Epithelial cell of esophagus (primary cell): ENCODE data around the gene ANO3.

ENCODE experiments used
- DNase-seq: peaks from one replicate; pipeline ENCODE4 v3.0.0; 2010; ENCODE audit warnings: low read depth
- H3K4me3 ChIP-seq: 2 replicates; pipeline ENCODE4 v1.5.1; 2011; ENCODE audit warnings: mild to moderate bottlenecking, low read length, control low read depth
- TF ChIP-seq, protein P1 (sequence below): IDR thresholded peaks from 2 replicates; pipeline ENCODE4 v1.5.1; 2011; ENCODE audit warnings: low read depth, mild to moderate bottlenecking, low read length, control low read depth, inconsistent platforms; ENCODE audit not compliant: insufficient read depth; ENCODE audit errors: missing control alignments

The ANO3 gene

DNA sequence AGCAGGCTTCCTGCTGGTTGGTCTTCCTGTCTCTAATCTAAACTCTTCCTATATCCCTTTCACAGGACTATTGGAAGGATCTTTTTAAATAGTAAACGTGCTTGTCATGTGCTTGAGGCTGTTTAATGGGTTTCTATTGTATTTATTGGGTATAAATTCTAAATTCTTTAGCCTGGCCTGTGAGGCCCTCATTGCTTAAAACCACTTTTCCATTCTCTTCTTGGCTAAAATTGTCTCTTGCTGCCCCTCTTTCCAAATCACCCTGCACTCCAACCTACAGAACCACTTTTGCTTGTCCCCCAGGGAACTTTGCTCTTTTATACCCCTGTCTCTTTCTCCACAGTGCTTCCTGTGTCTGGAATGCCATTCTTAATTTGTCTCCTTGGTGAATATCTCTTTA is 286.5 kb downstream of the ANO3 start:
- TF ChIP-seq, protein P1, sequence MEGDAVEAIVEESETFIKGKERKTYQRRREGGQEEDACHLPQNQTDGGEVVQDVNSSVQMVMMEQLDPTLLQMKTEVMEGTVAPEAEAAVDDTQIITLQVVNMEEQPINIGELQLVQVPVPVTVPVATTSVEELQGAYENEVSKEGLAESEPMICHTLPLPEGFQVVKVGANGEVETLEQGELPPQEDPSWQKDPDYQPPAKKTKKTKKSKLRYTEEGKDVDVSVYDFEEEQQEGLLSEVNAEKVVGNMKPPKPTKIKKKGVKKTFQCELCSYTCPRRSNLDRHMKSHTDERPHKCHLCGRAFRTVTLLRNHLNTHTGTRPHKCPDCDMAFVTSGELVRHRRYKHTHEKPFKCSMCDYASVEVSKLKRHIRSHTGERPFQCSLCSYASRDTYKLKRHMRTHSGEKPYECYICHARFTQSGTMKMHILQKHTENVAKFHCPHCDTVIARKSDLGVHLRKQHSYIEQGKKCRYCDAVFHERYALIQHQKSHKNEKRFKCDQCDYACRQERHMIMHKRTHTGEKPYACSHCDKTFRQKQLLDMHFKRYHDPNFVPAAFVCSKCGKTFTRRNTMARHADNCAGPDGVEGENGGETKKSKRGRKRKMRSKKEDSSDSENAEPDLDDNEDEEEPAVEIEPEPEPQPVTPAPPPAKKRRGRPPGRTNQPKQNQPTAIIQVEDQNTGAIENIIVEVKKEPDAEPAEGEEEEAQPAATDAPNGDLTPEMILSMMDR: no peak
- no peak for DNase-seq
- no peak overlapping the region for H3K4me3 ChIP-seq

DNA sequence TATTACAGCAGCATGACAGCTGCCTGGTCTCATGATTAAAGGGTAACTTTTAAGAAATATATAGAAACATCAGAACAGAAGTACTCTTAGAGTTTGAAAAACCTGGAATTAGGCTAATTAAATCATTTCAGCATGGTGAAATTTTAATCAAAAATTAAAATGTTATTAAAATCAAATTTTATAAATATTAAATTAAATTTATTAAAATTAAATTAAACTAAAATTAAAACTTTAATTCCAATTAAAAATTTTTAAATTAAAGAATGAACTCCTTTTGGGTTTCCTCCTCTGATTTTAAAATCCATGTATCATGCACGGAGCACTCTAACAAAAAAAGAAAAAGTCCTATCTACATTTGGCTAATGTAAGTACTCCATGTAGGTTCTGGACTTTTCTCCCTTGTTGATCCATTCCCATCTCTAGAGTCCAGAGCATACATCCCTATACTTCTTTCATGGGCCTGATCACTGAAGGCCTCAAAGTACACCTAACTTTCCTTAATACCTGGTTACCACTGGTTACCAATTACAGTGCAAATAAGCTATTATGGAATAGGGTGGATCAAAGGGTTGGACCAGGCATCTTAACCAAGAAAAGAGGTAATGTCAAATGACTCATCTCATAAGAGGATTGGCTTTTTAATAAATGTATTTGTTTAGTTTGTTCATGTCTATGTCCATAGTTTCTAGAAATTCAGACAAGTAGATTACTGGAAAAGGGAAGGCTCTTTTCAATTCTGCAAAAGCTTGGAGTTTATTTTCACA is 288.5 kb downstream of the ANO3 start:
- TF ChIP-seq, protein P1: no peak
- H3K4me3 ChIP-seq: no peak overlapping the region
- DNase-seq: peak; percentile 66

GRCh38 chr11:26621132-26621531 is 289.2 kb downstream of the ANO3 start:
- DNase-seq: peak; percentile 96
- no peak overlapping the region for H3K4me3 ChIP-seq
- TF ChIP-seq, protein P1: no peak

DNA sequence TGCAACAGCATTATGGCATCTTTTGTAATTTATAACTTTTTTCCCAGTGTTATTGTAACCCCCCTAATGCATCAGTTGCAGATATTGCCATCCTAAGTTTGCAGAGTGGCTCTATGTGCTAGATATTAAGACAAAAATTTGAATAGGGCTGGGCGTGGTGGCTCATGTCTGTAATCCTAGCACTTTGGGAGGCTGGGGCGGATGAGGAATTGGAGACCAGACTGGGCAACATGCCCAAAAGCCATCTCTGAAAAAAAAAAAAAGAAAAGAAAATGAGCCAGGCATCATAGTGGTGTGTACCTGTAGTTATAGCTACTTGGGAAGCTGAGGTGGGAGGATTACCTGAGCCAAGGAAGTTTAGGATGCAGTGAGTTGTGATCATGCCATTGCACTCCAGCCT is 290.3 kb downstream of the ANO3 start:
- H3K4me3 ChIP-seq: no peak overlapping the region
- DNase-seq: peak; percentile 47
- TF ChIP-seq, protein P1: no peak

DNA sequence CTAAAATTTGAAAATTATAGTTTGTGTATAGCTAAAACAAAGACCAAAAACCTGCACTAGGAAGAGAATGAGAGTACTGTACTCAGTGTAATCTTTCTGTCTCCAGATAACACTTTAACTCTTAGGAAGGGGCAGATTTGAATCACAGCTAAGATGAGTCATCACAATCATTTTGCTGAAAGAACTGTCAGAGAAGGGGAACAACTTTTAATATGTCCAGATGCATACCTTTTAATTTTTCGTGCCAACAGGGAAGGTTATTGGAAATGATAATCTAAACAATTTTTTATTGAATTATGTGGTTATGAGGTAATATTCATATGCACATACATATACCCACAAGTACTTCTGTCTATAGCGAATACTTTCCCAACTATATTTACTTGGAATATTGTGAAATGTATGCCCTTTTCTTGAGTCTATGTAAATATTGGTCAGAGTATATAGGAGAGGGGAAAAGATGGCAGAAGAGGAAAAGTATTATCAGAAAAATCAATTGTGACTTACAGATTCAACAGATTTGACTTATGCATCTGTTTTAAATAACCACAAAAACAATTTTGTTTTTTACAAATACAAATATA is 291.2 kb downstream of the ANO3 start:
- DNase-seq: peak; percentile 65
- no peak overlapping the region for H3K4me3 ChIP-seq
- TF ChIP-seq, protein P1: no peak

DNA sequence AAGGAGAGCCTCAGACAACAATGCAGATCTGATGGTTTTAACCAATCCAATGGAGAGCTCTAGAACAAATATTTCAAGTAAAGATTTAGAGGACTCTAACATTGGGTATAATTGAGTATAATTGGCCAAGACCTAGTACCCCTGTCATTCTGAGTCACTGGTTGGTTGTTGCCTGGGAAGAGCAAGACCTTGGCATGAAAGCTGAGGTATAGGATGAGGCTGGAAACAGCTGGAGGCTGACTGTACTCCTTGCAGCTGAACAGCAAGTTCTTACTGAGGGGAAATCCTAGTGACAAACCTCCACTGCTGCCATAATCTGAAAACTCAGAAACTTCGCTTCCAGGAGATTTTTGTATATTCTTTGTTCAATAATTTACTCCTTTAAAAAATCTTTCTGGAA is 294.4 kb downstream of the ANO3 start:
- TF ChIP-seq, protein P1: no peak
- peak; percentile 74 for DNase-seq
- H3K4me3 ChIP-seq: no peak overlapping the region
